GM23338 (cell line): Measurements from ENCODE around the gene WDR77. TPM values are rescaled to one million over a fixed set of nuclear protein-coding genes. Genes with fewer than 3 reads are reported as not detected.

Source experiments
- CREB1 ChIP-seq: fragments of 250-450 bp; sonication (Bioruptor Pico); IDR thresholded peaks from 2 replicates; pipeline ENCODE4 v1.5.0; 2020; ENCODE audit warnings: low read depth, mild to moderate bottlenecking, moderate library complexity
- EZH2 ChIP-seq: fragments of 200-600 bp; sonication (generic); IDR thresholded peaks from one replicate; pipeline ENCODE4 v1.8.0; 2017; ENCODE audit warnings: antibody characterized with exemption, mild to moderate bottlenecking, low read depth; ENCODE audit not compliant: unreplicated experiment
- EZH2phosphoT487 ChIP-seq: fragments of 200-600 bp; sonication (generic); IDR thresholded peaks from one replicate; pipeline ENCODE4 v1.8.1; 2018; ENCODE audit warnings: antibody characterized with exemption; ENCODE audit not compliant: unreplicated experiment
- JUNB ChIP-seq: IDR thresholded peaks from one replicate; pipeline ENCODE4 v1.6.1; 2016; ENCODE audit warnings: antibody characterized with exemption; ENCODE audit not compliant: unreplicated experiment
- NANOG ChIP-seq: IDR thresholded peaks from 2 replicates; pipeline ENCODE4 v1.6.1; 2016; ENCODE audit warnings: antibody characterized with exemption, borderline replicate concordance
- polyA plus RNA-seq: library from polyadenylated mRNA; unstranded; fragments of >200 nt; fragmentation: Nextera tagmentation; extraction: Ambion mirVana; gene quantifications from 2 replicates; pipeline ENCODE4 v1.2.1, GENCODE V29; 2016
- total RNA-seq: library from RNA; depleted of rRNA; stranded (reverse); fragments of >200 nt; shearing (Covaris generic); gene quantifications from 2 replicates; pipeline ENCODE4 v1.2.3, GENCODE V29; 2014
- TF ChIP-seq, protein P1 (sequence below): fragments of 250-450 bp; sonication (Bioruptor Pico); IDR thresholded peaks from 2 replicates; pipeline ENCODE4 v1.5.0; 2020; ENCODE audit warnings: mild to moderate bottlenecking, moderate library complexity
- TF ChIP-seq, protein P2 (sequence below): IDR thresholded peaks from one replicate; pipeline ENCODE4 v1.6.1; 2018; ENCODE audit warnings: antibody characterized with exemption; ENCODE audit not compliant: unreplicated experiment
- TF ChIP-seq, protein P3 (sequence below): IDR thresholded peaks from 2 replicates; pipeline ENCODE4 v1.6.1; 2016; ENCODE audit warnings: antibody characterized with exemption

The WDR77 gene
- total and polyA plus RNA-seq, 2 experiments from 2014 or later: 85.9 to 111 TPM

DNA sequence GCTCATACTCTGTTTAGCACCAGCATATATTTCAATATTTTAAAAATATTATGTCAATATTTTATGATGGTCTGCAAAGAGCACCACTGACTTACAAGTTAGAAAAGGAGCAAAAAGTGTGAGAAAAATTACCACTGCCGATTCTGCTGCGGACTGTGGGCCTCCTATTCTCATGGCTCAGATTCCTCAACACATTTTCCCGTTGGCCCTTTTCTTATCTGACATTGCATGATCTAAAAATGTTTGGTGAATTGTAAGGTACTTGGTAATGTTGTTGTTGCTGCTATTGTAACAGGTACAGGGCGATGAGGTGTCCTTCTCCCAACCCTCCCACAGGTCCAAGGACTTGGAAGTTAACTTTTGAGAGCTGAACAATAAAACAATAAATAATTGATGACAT, 25.5 kb upstream of the WDR77 start (continued):
- TF ChIP-seq, protein P1, sequence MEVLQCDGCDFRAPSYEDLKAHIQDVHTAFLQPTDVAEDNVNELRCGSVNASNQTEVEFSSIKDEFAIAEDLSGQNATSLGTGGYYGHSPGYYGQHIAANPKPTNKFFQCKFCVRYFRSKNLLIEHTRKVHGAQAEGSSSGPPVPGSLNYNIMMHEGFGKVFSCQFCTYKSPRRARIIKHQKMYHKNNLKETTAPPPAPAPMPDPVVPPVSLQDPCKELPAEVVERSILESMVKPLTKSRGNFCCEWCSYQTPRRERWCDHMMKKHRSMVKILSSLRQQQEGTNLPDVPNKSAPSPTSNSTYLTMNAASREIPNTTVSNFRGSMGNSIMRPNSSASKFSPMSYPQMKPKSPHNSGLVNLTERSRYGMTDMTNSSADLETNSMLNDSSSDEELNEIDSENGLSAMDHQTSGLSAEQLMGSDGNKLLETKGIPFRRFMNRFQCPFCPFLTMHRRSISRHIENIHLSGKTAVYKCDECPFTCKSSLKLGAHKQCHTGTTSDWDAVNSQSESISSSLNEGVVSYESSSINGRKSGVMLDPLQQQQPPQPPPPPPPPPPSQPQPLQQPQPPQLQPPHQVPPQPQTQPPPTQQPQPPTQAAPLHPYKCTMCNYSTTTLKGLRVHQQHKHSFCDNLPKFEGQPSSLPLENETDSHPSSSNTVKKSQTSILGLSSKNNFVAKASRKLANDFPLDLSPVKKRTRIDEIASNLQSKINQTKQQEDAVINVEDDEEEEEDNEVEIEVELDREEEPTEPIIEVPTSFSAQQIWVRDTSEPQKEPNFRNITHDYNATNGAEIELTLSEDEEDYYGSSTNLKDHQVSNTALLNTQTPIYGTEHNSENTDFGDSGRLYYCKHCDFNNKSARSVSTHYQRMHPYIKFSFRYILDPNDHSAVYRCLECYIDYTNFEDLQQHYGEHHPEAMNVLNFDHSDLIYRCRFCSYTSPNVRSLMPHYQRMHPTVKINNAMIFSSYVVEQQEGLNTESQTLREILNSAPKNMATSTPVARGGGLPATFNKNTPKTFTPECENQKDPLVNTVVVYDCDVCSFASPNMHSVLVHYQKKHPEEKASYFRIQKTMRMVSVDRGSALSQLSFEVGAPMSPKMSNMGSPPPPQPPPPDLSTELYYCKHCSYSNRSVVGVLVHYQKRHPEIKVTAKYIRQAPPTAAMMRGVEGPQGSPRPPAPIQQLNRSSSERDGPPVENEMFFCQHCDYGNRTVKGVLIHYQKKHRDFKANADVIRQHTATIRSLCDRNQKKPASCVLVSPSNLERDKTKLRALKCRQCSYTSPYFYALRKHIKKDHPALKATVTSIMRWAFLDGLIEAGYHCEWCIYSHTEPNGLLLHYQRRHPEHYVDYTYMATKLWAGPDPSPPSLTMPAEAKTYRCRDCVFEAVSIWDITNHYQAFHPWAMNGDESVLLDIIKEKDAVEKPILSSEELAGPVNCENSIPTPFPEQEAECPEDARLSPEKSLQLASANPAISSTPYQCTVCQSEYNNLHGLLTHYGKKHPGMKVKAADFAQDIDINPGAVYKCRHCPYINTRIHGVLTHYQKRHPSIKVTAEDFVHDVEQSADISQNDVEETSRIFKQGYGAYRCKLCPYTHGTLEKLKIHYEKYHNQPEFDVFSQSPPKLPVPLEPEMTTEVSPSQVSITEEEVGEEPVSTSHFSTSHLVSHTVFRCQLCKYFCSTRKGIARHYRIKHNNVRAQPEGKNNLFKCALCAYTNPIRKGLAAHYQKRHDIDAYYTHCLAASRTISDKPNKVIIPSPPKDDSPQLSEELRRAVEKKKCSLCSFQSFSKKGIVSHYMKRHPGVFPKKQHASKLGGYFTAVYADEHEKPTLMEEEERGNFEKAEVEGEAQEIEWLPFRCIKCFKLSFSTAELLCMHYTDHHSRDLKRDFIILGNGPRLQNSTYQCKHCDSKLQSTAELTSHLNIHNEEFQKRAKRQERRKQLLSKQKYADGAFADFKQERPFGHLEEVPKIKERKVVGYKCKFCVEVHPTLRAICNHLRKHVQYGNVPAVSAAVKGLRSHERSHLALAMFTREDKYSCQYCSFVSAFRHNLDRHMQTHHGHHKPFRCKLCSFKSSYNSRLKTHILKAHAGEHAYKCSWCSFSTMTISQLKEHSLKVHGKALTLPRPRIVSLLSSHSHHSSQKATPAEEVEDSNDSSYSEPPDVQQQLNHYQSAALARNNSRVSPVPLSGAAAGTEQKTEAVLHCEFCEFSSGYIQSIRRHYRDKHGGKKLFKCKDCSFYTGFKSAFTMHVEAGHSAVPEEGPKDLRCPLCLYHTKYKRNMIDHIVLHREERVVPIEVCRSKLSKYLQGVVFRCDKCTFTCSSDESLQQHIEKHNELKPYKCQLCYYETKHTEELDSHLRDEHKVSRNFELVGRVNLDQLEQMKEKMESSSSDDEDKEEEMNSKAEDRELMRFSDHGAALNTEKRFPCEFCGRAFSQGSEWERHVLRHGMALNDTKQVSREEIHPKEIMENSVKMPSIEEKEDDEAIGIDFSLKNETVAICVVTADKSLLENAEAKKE (CRISPR knock-in tag): no peak
- TF ChIP-seq EZH2phosphoT487: no peak
- TF ChIP-seq CREB1 (CRISPR knock-in tag): no peak
- TF ChIP-seq, protein P2, sequence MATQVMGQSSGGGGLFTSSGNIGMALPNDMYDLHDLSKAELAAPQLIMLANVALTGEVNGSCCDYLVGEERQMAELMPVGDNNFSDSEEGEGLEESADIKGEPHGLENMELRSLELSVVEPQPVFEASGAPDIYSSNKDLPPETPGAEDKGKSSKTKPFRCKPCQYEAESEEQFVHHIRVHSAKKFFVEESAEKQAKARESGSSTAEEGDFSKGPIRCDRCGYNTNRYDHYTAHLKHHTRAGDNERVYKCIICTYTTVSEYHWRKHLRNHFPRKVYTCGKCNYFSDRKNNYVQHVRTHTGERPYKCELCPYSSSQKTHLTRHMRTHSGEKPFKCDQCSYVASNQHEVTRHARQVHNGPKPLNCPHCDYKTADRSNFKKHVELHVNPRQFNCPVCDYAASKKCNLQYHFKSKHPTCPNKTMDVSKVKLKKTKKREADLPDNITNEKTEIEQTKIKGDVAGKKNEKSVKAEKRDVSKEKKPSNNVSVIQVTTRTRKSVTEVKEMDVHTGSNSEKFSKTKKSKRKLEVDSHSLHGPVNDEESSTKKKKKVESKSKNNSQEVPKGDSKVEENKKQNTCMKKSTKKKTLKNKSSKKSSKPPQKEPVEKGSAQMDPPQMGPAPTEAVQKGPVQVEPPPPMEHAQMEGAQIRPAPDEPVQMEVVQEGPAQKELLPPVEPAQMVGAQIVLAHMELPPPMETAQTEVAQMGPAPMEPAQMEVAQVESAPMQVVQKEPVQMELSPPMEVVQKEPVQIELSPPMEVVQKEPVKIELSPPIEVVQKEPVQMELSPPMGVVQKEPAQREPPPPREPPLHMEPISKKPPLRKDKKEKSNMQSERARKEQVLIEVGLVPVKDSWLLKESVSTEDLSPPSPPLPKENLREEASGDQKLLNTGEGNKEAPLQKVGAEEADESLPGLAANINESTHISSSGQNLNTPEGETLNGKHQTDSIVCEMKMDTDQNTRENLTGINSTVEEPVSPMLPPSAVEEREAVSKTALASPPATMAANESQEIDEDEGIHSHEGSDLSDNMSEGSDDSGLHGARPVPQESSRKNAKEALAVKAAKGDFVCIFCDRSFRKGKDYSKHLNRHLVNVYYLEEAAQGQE: no peak
- no peak for TF ChIP-seq NANOG
- TF ChIP-seq EZH2: no peak
- no peak for TF ChIP-seq JUNB
- TF ChIP-seq, protein P3, sequence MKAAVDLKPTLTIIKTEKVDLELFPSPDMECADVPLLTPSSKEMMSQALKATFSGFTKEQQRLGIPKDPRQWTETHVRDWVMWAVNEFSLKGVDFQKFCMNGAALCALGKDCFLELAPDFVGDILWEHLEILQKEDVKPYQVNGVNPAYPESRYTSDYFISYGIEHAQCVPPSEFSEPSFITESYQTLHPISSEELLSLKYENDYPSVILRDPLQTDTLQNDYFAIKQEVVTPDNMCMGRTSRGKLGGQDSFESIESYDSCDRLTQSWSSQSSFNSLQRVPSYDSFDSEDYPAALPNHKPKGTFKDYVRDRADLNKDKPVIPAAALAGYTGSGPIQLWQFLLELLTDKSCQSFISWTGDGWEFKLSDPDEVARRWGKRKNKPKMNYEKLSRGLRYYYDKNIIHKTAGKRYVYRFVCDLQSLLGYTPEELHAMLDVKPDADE: no peak
